Measurements from ENCODE around the gene CIDEC. TPM values are rescaled to one million over a fixed set of nuclear protein-coding genes. Genes with fewer than 3 reads are reported as not detected.

CIDEC gene
- total and polyA plus RNA-seq, 4 donors: 0.28 to 4.2 (median 0.59) TPM; not detected in 1

GRCh38 chr3:9883706-9884554, 3.9 kb upstream of the CIDEC start:
- Histone ChIP-seq H3K9me3 (ENCODE audit: control insufficient read depth in 4 of 4, low read length in 3 of 4) (no peaks in the 10 kb centered on the region), H3K9ac (ENCODE audit: low read depth in 1 of 2, low read length in 2 of 2) (no peak overlapping the region), H3K4me3 (ENCODE audit: low read depth in 1 of 3, low read length in 3 of 3) (no peak overlapping the region), H3K4me1 (ENCODE audit: control insufficient read depth in 4 of 4, insufficient read depth in 4 of 4, low read length in 3 of 4) (peaks cover 0 to under 1% (median 0%) of the 10 kb centered on the region in 4 donors), H3K36me3 (ENCODE audit: control insufficient read depth in 4 of 4, insufficient read depth in 3 of 4, low read depth in 1 of 4, low read length in 3 of 4) (no peaks in the 10 kb centered on the region), H3K27ac (ENCODE audit: low read depth in 1 of 2, low read length in 2 of 2) (no peak overlapping the region), H3K27me3 (ENCODE audit: control insufficient read depth in 4 of 4, insufficient read depth in 4 of 4, low read length in 3 of 4) (no peaks in the 10 kb centered on the region)
- TF ChIP-seq CTCF (IDR thresholded peaks at IDR 0.05; ENCODE audit: low read depth, low read length, missing input control) (no peak), MAX (IDR thresholded peaks at IDR 0.05) (no peak), ZBTB33 (IDR thresholded peaks at IDR 0.05) (no peak), NR2F2 (IDR thresholded peaks at IDR 0.05) (no peak), YY1 (IDR thresholded peaks at IDR 0.05) (no peak), HNF4A (conservative IDR thresholded peaks at IDR 0.05) (no peak), ATF3 (IDR thresholded peaks at IDR 0.05) (no peak), REST (IDR thresholded peaks at IDR 0.05) (no peak), RAD21 (IDR thresholded peaks at IDR 0.05) (no peak), EGR1 (IDR thresholded peaks at IDR 0.05; ENCODE audit: low read depth in 2 of 2) (no peak), GABPA (IDR thresholded peaks at IDR 0.05 in 1 of 2, conservative IDR thresholded peaks at IDR 0.05 in 1 of 2) (no peak), JUND (IDR thresholded peaks at IDR 0.05) (no peak)
- no peak for DNase-seq (ENCODE audit: low spot score)
- WGBS: 90% methylated on average over 7 of the region's 7 CpGs

GRCh38 chr3:9881441-9881840, 1.4 kb upstream of the CIDEC start:
- H3K27ac ChIP-seq (ENCODE audit: low read depth in 1 of 2, low read length in 2 of 2): no peak overlapping the region
- H3K4me1 ChIP-seq (ENCODE audit: control insufficient read depth in 4 of 4, insufficient read depth in 4 of 4, low read length in 3 of 4): peaks cover 0 to 6% (median 2%) of the 10 kb centered on the region in 4 donors
- no peaks in the 10 kb centered on the region for H3K27me3 ChIP-seq (ENCODE audit: control insufficient read depth in 4 of 4, insufficient read depth in 4 of 4, low read length in 3 of 4)
- H3K36me3 ChIP-seq (ENCODE audit: control insufficient read depth in 4 of 4, insufficient read depth in 3 of 4, low read depth in 1 of 4, low read length in 3 of 4): no peaks in the 10 kb centered on the region
- DNase-seq (ENCODE audit: low spot score): no peak
- H3K9ac ChIP-seq (ENCODE audit: low read depth in 1 of 2, low read length in 2 of 2): no peak overlapping the region
- 95% methylated on average over 1 of the region's 1 CpG for WGBS
- H3K9me3 ChIP-seq (ENCODE audit: control insufficient read depth in 4 of 4, low read length in 3 of 4): no peaks in the 10 kb centered on the region
- no peak overlapping the region for H3K4me3 ChIP-seq (ENCODE audit: low read depth in 1 of 3, low read length in 3 of 3)
- TF ChIP-seq REST (IDR thresholded peaks at IDR 0.05) (no peak), HNF4G (IDR thresholded peaks at IDR 0.05) (no peak), FOXA2 (IDR thresholded peaks at IDR 0.05) (no peak), RXRA (IDR thresholded peaks at IDR 0.05) (no peak), ZBTB33 (IDR thresholded peaks at IDR 0.05) (no peak)

Measured in liver (tissue), 9 donors.